ENCODE measurements around the gene PSMC3IP.
"Not testable (repeated sequence)": the region's sequence is repeated elsewhere in the genome, so short reads cannot be mapped to it uniquely, and the experiment has no call there.

The PSMC3IP gene

DNA sequence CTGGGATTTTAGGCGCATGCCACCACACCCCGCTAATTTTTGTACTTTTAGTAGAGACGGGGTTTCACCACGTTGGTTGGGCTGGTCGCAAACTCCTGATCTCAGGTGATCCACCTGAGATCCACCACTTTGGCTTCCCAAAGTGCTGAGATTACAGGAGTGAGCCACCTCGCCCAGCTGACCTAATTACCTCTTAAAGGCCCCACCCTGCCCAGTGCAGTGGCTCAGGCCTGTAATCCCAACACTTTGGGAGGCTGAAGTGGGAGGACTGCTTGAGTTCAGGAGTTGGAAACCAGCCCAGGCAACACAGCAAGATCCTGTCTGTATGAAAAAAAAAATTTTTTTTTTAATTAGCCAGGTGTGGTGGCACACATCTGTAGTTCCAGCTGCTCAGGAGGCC lies 18.5 kb downstream of the PSMC3IP start:
- DNase-seq, result no peak

DNA sequence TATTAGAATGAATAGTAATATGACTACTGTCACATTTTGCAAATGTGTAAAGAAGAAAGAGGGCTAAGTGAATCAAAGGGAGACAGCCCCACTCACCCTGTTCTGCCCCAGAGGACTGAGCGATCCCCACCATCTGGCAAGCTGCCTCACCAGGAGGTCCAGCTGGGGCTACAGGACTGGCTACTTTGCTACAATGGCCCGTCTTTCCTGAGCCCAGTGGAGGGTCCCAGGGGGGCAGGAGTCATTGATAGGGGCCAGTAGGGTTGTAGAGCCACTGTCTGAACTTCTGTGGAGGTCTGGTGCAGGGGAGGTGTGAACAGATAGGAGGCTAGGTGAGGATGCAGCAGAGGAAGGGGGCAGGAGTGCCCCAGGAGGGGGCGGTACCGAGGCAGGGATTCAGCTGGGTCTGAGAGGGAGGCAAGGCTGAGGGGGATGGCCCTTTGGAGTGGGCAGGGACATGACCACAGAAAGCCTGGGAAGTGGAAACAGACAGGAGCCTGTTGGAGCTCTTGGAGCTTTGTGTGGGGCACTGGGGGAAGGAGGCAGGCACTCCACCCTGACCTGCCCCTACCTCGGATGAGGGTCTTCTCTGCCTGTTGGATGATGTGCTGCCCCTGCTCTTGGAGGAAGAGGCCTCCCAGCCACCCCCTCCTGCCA lies 21.4 kb downstream of the PSMC3IP start:
- not testable (repeated sequence) for DNase-seq

DNA sequence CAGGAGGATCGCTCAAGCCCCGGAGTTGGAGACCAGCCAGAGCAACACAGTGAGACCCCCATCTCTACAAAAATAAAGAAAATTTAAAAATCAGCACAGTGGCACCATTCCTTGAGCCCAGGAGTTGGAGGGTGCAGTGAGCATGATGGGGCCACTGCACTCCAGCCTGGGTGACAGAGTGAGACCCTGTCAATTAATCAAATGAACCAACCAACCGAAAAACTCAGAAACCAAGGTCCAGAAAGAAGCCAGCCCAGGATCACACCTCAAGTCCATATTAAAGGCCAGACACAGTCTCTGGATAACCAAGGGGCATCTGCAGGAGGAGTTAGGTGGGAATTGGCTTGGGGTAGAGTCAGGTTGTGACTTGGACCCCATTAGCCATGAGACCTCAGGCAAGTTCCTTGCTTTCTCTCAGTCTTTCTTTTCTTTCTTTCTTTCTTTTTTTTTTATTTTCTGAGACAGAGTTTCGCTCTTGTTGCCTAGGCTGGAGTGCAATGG lies 22.4 kb downstream of the PSMC3IP start:
- DNase-seq, result no peak

GRCh38 chr17:42554250-42555121 lies 23.0 kb downstream of the PSMC3IP start:
- DNase-seq, result peak; percentile 95

- DNase-seq, result no peak
Measured at GRCh38 chr17:42553866-42554249, 23.7 kb downstream of the PSMC3IP start.

DNA sequence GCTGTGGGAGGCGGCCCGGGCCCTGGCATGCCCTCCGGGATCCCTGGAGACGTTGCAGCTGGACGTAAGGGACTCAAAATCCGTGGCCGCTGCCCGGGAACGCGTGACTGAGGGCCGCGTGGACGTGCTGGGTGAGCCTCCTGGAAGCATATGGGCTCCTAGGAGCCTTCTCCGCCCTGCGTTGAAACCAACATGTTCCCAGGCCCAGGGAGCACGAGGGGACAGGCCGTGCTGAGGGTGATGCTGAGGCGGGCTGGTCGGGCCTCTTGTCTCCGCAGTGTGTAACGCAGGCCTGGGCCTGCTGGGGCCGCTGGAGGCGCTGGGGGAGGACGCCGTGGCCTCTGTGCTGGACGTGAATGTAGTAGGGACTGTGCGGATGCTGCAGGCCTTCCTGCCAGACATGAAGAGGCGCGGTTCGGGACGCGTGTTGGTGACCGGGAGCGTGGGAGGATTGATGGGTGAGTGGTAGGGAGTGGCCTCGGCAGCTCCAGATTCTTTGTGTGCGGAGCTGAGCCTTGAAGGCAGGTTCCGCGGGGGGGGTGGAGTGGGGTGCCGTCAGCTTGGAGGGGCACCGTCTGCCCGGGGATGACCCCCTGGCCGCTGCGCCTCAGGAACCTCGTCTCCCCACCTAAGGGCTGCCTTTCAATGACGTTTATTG lies 24.2 kb downstream of the PSMC3IP start:
- no peak for DNase-seq

- not testable (repeated sequence) for DNase-seq
Measured at GRCh38 chr17:42552736-42553135, 24.8 kb downstream of the PSMC3IP start, which contains the start of gene HSD17B1. Gene HSD17B1, plus strand, starts transcription at chr17:42552923. Its CDS starts 11 bp downstream, at chr17:42552934.

GRCh38 chr17:42548993-42549755 lies 28.4 kb downstream of the PSMC3IP start:
- DNase-seq, result no peak

DNA sequence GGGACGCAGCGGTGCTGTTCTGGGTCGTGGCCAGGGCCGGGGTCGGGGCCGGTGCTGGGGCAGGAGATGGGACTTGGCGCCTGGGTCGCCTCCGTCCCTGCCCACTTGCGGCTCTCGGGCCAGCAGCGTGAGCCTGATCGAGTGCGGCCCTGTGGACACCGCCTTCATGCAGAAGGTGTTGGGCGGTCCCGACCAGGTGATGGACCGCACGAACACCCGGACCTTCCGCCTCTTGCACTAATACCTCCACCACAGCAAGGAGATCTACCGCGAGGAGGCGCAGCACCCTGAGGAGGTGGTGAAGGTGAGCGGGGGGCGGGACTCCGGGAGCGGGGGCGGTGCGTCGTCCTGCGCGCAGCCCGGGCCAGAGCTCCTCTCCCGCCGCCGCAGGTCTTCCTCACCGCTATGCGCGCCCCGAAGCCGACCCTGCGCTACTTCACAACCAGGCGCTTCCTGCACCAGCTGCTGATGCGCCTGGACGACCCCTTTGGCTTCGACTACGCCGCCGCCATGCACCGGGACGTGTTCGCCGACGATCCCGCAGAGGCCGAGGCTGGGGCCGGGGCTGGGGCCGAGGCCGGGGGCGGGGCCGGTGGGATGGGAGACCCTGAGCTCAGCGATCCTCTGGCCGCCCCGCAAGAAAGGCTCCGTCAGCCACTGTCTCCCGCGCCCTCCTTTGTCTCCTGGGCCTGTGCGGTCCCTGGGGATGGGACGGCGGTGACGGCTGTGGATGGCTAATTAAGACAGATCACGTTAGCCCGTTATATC lies 29.3 kb downstream of the PSMC3IP start:
- DNase-seq, result peak; percentile 76

DNA sequence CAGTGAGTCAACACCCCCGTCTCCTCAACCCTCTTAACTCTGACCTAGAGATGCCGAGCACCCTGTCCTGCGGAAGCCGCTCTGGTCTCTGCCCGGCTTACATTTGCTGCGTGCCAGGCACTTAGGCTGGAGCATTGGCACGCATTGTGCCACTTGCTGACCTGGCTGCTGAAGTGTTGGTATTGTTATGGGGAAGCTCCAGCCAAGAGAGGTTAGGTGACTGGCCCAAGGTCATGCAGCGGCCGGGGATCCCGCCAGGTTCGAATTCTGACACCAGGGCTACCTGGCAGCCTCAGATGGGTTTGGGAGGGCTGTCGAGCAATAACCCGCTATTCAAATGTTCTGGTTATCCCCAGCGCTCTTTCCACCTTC lies 29.8 kb downstream of the PSMC3IP start:
- no peak for DNase-seq

DNA sequence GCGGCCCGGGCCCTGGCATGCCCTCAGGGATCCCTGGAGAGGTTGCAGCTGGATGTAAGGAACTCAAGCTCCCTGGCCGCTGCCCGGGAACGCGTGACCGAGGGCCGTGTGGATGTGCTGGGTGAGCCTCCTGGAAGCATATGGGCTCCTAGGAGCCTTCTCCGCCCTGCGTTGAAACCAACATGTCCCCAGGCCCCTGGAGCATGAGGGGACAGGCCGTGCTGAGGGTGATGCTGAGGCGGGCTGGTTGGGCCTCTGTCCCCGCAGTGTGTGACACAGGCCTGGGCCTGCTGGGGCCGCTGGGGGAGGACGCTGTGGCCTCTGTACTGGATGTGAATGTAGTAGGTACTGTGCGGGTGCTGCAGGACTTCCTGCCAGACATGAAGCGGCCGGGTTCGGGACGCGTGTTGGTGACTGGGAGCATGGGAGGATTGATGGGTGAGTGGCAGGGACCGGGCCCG lies 30.5 kb downstream of the PSMC3IP start:
- no peak for DNase-seq

DNA sequence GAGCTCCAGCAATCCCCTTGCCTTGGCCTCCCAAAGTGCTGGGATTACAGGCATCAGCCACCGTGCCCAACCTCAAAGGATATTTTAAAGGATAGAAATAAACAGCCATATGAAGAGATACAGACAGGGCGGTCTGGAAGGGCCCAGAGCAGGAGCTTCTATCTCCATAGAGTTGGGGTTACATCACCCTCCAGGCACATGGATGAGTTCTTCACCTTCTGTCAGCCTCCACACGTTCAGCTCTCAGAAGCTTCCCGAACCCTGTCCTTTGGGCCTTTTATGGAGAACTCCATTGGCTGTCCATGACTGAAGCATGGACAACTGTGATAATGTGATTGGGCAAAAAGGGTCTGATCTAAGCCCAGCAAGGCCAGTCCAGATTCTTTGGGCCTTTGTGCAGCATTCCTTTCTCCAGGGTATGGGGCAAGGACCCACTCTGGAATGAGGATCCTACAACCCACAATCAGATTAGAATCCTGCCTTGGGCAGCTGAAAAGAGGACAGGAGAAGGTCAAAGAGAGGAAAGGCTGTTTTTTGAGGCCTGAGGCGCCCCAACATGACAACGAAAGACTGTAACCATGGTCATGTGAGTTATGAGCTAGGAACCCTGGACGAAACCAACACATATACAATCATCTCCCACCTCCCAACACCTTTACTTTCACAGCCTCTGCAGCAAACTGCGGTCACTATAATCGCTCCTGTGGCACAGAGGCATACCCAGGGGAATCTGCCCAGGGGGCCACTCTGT lies 31.6 kb downstream of the PSMC3IP start:
- not testable (repeated sequence) for DNase-seq

GRCh38 chr17:42544874-42545283 lies 32.6 kb downstream of the PSMC3IP start:
- no peak for DNase-seq

DNA sequence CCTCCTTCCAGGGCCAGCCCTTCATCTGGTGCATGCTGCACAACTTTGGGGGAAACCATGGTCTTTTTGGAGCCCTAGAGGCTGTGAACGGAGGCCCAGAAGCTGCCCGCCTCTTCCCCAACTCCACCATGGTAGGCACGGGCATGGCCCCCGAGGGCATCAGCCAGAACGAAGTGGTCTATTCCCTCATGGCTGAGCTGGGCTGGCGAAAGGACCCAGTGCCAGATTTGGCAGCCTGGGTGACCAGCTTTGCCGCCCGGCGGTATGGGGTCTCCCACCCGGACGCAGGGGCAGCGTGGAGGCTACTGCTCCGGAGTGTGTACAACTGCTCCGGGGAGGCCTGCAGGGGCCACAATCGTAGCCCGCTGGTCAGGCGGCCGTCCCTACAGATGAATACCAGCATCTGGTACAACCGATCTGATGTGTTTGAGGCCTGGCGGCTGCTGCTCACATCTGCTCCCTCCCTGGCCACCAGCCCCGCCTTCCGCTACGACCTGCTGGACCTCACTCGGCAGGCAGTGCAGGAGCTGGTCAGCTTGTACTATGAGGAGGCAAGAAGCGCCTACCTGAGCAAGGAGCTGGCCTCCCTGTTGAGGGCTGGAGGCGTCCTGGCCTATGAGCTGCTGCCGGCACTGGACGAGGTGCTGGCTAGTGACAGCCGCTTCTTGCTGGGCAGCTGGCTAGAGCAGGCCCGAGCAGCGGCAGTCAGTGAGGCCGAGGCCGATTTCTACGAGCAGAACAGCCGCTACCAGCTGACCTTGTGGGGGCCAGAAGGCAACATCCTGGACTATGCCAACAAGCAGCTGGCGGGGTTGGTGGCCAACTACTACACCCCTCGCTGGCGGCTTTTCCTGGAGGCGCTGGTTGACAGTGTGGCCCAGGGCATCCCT lies 34.1 kb downstream of the PSMC3IP start:
- peak; percentile 69 for DNase-seq

GRCh38 chr17:42541041-42541833 lies 36.3 kb downstream of the PSMC3IP start:
- DNase-seq, result no peak

DNA sequence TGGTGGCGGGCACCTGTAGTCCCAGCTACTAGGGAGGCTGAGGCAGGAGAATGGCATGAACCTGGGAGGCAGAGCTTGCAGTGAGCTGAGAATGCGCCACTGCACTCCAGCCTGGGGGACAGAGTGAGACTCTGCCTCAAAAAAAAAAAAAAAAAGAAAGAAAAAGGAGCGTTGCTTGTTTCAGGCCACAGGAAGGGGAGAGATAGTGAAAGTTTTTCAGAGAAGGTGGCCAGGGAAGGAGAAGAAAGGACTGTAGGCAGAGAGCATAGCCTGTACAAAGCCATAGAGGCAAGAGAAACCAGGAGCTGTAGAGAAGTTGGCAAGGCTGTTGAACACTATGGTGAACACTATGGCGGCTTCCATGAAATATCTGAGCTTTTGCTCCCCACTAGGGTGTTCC lies 37.0 kb downstream of the PSMC3IP start:
- DNase-seq, result not testable (repeated sequence)

GRCh38 chr17:42538482-42538881 lies 39.0 kb downstream of the PSMC3IP start:
- no peak for DNase-seq

DNA sequence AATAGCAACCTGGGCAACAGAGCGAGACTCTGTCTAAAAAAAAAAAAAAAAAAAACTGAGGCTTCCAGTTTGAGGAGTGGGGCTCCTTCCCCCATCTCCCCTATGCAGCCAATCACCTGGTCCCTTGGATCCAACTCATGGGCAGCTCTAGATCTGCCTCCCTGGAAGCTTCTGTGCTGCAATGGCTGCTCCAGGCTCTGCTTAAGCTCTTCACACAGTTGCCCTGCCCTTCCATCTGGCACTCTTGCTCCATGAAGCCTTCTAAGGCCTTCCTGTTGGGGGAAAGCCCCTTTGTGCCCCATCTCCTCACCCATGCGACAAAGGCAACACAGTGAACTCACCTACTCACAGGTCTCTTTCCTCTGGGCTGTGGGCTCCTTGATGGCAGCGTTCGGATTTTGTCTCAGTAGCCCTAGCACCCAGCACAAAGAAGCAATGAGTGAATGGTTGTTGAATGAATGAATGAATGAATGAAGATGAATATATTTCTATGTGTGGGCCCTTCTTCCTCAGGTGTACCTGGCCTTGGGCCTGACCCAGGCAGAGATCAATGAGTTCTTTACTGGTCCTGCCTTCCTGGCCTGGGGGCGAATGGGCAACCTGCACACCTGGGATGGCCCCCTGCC lies 39.6 kb downstream of the PSMC3IP start:
- no peak for DNase-seq
